SJSA1 (cell line): ENCODE results near the gene GNAQ. TPM values are rescaled to one million over a fixed set of nuclear protein-coding genes. Genes with fewer than 3 reads are reported as not detected.
"Not testable (repeated sequence)": the region's sequence is repeated elsewhere in the genome, so short reads cannot be mapped to it uniquely, and the experiment has no call there.

ENCODE experiments used
- DNase-seq, 2 experiments: peaks; one replicate each; pipeline ENCODE4 v3.0.0-alpha.2; 2015 to 2020; ENCODE audit warnings: low spot score in 2 of 2, low read depth in 1 of 2
- H3K27ac ChIP-seq: fragments of 250-450 bp; sonication (Bioruptor Pico); 2 replicates; pipeline ENCODE4 v1.5.1; 2020; ENCODE audit warnings: mild to moderate bottlenecking, moderate library complexity
- H3K27me3 ChIP-seq: fragments of 250-450 bp; sonication (Bioruptor Pico); replicated peaks from 2 replicates; pipeline ENCODE4 v1.5.1; 2020; ENCODE audit warnings: mild to moderate bottlenecking, moderate library complexity
- H3K36me3 ChIP-seq: fragments of 250-450 bp; sonication (Bioruptor Pico); 2 replicates; pipeline ENCODE4 v1.5.1; 2020; ENCODE audit warnings: mild to moderate bottlenecking
- H3K4me1 ChIP-seq: fragments of 250-450 bp; sonication (Bioruptor Pico); replicated peaks from 2 replicates; pipeline ENCODE4 v1.6.1; 2021; ENCODE audit warnings: mild to moderate bottlenecking
- H3K4me3 ChIP-seq: fragments of 250-450 bp; sonication (Bioruptor Pico); 2 replicates; pipeline ENCODE4 v1.5.1; 2020; ENCODE audit warnings: mild to moderate bottlenecking
- H3K9me3 ChIP-seq: fragments of 250-450 bp; sonication (Bioruptor Pico); replicated peaks from 2 replicates; pipeline ENCODE4 v1.5.1; 2020; ENCODE audit warnings: mild to moderate bottlenecking
- total RNA-seq: library from RNA; depleted of rRNA; stranded (reverse); fragments of >200 nt; shearing (Covaris generic); gene quantifications from 2 replicates; pipeline ENCODE4 v1.2.3, GENCODE V29; 2014

The GNAQ gene
- total RNA-seq, 1 experiment from 2014 or later, result 46.2 TPM

GRCh38 chr9:77783518-77783917 lies 248.1 kb downstream of the GNAQ start:
- no peaks in the 10 kb centered on the region for H3K4me1 ChIP-seq
- H3K9me3 ChIP-seq, result no peaks in the 10 kb centered on the region
- no peak overlapping the region for H3K4me3 ChIP-seq
- H3K27ac ChIP-seq, result no peak overlapping the region
- no peak for DNase-seq
- H3K27me3 ChIP-seq, result no peaks in the 10 kb centered on the region
- H3K36me3 ChIP-seq, result peaks cover 9% of the 10 kb centered on the region; the same call in 1 of the 2 replicates

DNA sequence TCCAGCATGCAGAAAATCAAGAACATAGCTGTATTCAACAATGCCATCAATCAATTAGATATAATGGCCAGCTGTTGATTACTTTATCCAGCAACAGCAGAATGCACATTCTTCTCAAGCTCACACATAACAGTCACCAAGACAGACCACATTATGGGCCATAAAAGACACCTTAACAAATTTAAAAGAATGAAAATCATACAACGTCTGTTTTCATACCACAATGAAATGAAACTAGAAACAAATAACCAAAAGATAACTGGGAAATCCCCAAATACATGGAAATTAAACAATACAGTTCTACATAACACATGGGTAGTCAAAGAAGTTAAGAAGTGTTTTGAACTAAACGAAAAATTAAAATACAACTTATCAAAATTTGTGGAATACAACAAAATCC lies 252.6 kb downstream of the GNAQ start:
- H3K36me3 ChIP-seq, result no peaks in the 10 kb centered on the region; the same call in none of the 2 replicates
- H3K27me3 ChIP-seq, result no peaks in the 10 kb centered on the region
- DNase-seq, result no peak
- no peak overlapping the region for H3K4me3 ChIP-seq
- H3K4me1 ChIP-seq, result no peaks in the 10 kb centered on the region
- H3K27ac ChIP-seq, result no peak overlapping the region
- no peaks in the 10 kb centered on the region for H3K9me3 ChIP-seq

DNA sequence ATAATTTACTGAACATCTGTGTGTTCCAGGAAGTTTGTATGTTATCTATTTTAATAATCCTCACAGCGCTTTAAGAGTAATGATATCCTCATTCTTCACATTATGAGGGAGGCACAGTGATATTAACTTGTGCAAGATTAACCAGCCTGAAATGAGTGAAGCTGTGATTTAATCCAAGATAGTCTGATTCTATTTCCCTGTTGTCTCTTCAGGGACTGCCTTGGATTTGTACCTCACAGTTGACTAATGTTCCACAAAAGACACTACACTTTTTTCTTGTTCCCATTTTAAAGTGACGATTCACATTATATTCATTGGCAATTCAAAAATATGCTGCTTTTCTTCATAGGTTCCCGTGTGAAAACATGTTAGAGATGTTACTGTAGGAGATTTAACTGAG lies 258.2 kb downstream of the GNAQ start:
- no peak for DNase-seq
- Histone ChIP-seq H3K36me3 (no peaks in the 10 kb centered on the region; the same call in 1 of the 2 replicates), H3K27me3 (no peaks in the 10 kb centered on the region), H3K27ac (no peak overlapping the region), H3K4me3 (no peak overlapping the region), H3K4me1 (0 out of 2 replicates have a peak, but pooled peaks cover 4% of the 10 kb centered on the region), H3K9me3 (no peaks in the 10 kb centered on the region)

- H3K4me1 ChIP-seq, result 0 out of 2 replicates have a peak, but pooled peaks cover 4% of the 10 kb centered on the region
- no peak overlapping the region for H3K4me3 ChIP-seq
- no peaks in the 10 kb centered on the region for H3K9me3 ChIP-seq
- no peaks in the 10 kb centered on the region for H3K27me3 ChIP-seq
- peak in 1 of 2 experiments; percentile 4 for DNase-seq
- H3K27ac ChIP-seq, result no peak overlapping the region
- no peaks in the 10 kb centered on the region; the same call in 1 of the 2 replicates for H3K36me3 ChIP-seq
Observed at GRCh38 chr9:77772646-77773045, 259.0 kb downstream of the GNAQ start.

GRCh38 chr9:77771171-77771570 lies 260.4 kb downstream of the GNAQ start:
- H3K27ac ChIP-seq, result no peak overlapping the region
- 0 out of 2 replicates have a peak, but pooled peaks cover 4% of the 10 kb centered on the region for H3K4me1 ChIP-seq
- H3K4me3 ChIP-seq, result no peak overlapping the region
- no peaks in the 10 kb centered on the region for H3K27me3 ChIP-seq
- DNase-seq, result no peak
- H3K9me3 ChIP-seq, result no peaks in the 10 kb centered on the region
- H3K36me3 ChIP-seq, result no peaks in the 10 kb centered on the region; the same call in 1 of the 2 replicates

DNA sequence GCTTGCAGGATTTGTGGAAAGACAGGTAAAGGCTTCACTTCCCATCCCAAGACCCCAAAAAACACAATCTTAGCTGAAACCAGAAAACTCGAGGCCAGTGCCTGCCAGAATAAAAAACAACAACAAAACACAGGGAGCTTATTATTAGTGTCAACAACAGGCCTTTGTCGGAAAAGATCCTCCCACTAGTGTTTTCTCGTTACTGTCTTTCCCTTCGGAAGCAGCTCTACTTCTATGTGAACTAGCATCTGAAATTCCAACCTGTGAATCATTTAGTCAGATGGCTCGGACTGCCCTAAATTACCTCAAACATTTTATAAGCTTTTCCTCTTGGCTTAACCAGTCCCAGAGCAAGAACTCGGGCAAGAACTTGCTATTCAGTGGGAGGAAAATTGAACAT lies 261.3 kb downstream of the GNAQ start:
- no peak for DNase-seq
- no peak overlapping the region for H3K27ac ChIP-seq
- 0 out of 2 replicates have a peak, but pooled peaks cover 4% of the 10 kb centered on the region for H3K4me1 ChIP-seq
- no peaks in the 10 kb centered on the region for H3K36me3 ChIP-seq
- no peaks in the 10 kb centered on the region for H3K27me3 ChIP-seq
- no peaks in the 10 kb centered on the region for H3K9me3 ChIP-seq
- no peak overlapping the region for H3K4me3 ChIP-seq

GRCh38 chr9:77769246-77769645 lies 262.4 kb downstream of the GNAQ start:
- Histone ChIP-seq H3K36me3 (no peaks in the 10 kb centered on the region), H3K27ac (no peak overlapping the region), H3K27me3 (no peaks in the 10 kb centered on the region), H3K9me3 (no peaks in the 10 kb centered on the region), H3K4me3 (no peak overlapping the region), H3K4me1 (0 out of 2 replicates have a peak, but pooled peaks cover 4% of the 10 kb centered on the region)
- DNase-seq, result no peak

GRCh38 chr9:77766587-77766986 lies 265.0 kb downstream of the GNAQ start:
- Histone ChIP-seq H3K9me3 (no peaks in the 10 kb centered on the region), H3K4me3 (no peak overlapping the region), H3K27me3 (no peaks in the 10 kb centered on the region), H3K27ac (no peak overlapping the region), H3K4me1 (no peaks in the 10 kb centered on the region), H3K36me3 (no peaks in the 10 kb centered on the region)
- no peak for DNase-seq

DNA sequence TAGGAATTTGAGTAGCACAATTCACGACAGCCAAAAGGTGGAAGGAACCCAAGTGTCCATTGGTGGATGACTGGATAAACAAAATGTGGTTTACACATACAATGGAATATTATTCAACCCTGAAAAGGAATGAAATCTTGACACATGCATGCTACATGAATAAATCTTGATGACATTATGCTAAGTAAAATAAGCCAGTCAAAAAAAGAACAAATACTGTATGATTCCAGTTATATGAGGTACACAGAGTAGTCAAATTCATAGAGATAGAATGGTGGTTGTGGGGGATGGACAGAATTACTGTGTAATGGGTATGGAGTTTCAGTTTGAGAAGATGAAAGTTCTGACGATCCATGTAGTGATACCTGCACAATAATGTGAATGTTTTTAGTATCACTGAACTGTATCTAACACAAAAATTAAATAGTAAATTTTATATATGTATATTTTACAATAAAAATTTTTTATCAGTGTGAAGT lies 265.8 kb downstream of the GNAQ start:
- Histone ChIP-seq H3K36me3 (no peaks in the 10 kb centered on the region), H3K9me3 (no peaks in the 10 kb centered on the region), H3K27me3 (no peaks in the 10 kb centered on the region), H3K4me1 (no peaks in the 10 kb centered on the region), H3K4me3 (no peak overlapping the region), H3K27ac (no peak overlapping the region)
- no peak for DNase-seq

DNA sequence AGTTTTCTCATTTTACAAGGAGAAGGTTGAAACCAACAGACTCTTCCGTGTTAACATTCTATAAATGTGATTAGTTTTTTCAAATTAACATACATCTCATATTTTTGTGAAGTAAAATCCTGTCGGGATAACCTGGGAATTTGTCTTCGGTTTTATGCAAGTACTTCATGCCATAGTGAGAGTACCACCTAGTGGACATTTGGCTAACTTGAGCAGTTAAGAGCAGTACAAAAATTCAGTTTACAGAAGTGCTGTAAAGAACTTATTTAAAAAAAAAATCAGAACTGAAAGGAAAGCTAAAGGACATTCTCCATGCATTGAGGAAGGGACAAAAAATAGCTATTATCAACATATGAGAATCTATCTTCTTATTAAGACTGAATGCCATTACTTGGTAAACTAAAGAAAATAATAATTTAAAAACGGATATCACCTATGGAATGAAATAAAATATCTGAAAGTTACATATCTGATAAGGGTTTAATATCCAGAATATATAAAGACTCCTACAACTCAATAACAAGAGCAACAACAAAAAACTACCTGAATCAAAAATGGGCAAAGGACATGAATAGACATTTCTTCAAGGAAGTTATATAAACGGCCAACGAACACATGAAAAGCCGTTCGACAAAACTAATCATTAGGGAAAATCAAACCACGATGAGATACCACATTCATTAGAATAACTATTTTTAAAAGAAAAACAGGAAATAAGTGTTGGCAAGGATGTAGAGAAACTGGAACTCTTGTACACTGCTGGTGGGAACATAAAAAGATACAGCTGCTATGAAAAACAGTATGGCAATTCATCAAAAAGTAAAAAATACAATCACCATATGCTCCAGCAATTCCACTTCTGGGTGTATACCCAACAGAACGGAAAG lies 266.5 kb downstream of the GNAQ start:
- no peak overlapping the region for H3K4me3 ChIP-seq
- H3K4me1 ChIP-seq, result no peaks in the 10 kb centered on the region
- no peak overlapping the region for H3K27ac ChIP-seq
- H3K9me3 ChIP-seq, result no peaks in the 10 kb centered on the region
- DNase-seq, result peak in 1 of 2 experiments; percentile 14
- no peaks in the 10 kb centered on the region for H3K27me3 ChIP-seq
- H3K36me3 ChIP-seq, result no peaks in the 10 kb centered on the region

DNA sequence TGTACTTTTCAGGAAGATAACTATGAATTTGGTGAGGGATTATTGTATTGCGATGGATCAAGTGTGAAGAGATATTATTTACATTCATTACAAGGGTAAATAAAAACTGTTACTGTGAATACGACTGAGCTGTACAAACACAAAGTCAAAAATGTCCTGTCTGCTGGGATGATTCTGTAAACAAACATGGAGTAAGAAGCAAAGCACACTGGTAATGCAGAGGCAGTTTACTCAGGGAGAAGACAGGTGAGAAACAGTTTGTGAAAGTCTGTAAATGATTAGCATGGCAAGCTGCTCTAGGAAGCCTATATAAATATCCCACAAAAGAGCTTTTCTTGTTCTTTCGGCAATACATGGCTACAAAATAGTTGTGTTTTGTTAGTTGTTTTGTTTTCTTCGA lies 268.0 kb downstream of the GNAQ start:
- Histone ChIP-seq H3K9me3 (no peaks in the 10 kb centered on the region), H3K4me1 (no peaks in the 10 kb centered on the region), H3K36me3 (no peaks in the 10 kb centered on the region), H3K4me3 (no peak overlapping the region), H3K27me3 (no peaks in the 10 kb centered on the region), H3K27ac (no peak overlapping the region)
- DNase-seq, result no peak

- H3K4me1 ChIP-seq, H3K4me3 ChIP-seq, H3K9me3 ChIP-seq, H3K27me3 ChIP-seq, DNase-seq, H3K36me3 ChIP-seq, H3K27ac ChIP-seq: not testable (repeated sequence)
Observed at GRCh38 chr9:77760919-77761318, 270.7 kb downstream of the GNAQ start.

DNA sequence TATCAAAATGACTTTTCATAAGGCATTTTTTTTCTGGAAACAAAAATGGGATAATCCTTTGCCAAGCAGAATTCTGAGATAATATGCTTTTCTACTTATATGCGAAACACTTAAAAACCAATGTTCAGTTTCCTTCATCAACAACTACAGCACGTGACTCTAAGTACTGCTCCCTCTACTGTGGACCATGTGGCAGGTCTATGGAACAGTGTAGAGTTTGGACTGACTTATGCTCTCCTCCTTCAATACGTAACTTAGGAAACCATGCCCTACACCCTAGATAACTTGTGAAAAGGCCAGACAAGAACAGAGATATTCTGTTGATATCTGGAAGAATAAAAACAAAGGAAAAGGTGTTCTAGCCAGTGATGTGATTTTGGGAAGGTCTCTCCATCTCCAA lies 272.2 kb downstream of the GNAQ start:
- Histone ChIP-seq H3K36me3 (no peaks in the 10 kb centered on the region), H3K9me3 (no peaks in the 10 kb centered on the region), H3K27ac (no peak overlapping the region), H3K4me3 (no peak overlapping the region), H3K4me1 (no peaks in the 10 kb centered on the region), H3K27me3 (no peaks in the 10 kb centered on the region)
- no peak for DNase-seq

DNA sequence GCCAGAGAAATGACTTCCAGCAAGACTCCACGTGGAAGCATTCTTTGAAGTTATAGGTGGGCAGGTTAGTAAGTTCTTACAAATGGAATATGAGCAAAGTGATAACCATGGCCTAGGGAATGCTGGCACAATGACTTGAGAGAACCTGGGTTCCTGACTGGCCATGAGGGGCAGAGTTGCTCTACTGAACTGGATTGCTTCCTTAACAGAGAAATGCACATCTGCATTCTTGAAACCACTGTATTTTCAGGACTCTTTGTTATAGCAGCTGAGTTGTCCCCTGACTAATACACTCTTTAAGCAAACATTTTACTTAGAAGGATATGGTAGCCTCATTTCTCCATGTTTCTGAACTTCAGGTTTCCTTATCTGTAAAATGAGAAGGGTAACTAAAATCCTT lies 275.2 kb downstream of the GNAQ start:
- H3K27me3 ChIP-seq, result no peaks in the 10 kb centered on the region
- no peak overlapping the region for H3K4me3 ChIP-seq
- no peak for DNase-seq
- H3K27ac ChIP-seq, result no peak overlapping the region
- H3K36me3 ChIP-seq, result no peaks in the 10 kb centered on the region
- H3K9me3 ChIP-seq, result no peaks in the 10 kb centered on the region
- peaks cover 12% of the 10 kb centered on the region for H3K4me1 ChIP-seq
